GM19455 (cell line): ENCODE results near the gene EP300.

Experiments
- ATAC-seq: cut with Tn5 transposase; IDR thresholded peaks from one replicate; pipeline ENCODE4 v1.9.1; 2021; ENCODE audit not compliant: unreplicated experiment

Gene EP300

DNA sequence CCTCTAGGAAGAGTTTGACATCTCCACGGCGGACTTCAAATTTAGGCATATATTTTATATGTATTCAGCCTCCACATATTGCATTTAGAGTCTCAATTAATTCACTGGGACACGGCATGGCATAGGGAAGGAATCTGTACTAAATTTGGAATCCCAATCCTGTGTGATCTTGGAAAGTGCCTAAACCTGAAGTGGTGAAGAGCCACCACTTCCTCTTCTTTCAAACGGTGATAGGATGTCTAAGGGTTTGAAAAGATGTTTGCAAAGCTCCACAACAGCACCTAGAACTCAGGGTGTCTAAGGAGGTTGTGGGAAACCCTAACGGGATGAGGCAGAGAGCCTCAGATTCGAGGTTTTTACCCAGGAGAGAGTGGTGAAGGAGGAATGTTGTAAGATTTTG is 111.7 kb downstream of the EP300 start:
- ATAC-seq: no peak

DNA sequence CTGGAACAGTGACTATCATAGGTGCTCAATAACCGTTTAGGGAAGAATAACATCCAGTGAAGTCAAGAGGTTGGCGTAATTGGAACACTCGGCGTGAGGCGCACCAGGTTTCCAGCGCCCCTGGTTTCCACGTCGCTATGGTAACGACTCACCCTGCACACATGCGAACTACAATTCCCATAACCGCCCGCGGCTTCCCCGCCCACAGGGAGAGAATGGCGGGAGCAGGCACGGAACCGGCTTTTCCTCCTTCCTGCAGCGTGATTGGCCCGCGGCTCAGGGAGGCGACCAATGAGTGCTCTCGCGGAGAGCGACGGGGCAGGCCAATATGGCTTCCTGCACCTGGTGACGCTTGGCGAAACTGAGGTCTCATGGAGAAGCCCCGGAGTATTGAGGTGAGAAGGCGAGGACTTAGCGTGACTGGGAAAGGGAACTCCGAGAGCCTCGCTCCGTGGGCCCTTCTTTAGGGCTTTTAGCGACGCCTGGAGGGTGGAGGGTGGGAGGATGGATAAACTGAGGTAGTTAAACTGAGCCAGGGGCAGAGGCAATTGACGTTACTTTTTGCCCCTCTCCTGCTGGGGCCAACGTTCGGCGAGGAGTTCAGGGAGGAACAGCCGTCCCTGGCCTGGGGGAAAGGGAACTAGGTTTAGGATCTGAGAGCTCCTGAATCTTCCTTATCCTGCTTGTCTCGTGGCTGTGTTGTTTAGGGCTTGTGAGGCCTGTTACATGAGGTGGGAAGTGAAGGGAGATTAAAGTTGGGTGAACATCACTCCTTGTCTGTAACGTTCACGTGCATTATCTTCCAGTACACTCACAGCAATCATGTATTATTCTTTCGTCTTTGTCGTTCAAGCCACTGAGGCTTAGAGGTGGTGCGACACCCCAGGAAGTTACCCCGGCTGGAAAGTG is 112.9 kb downstream of the EP300 start, which contains the start of gene L3MBTL2:
TSS of gene L3MBTL2 (plus strand) at position 321 of the 909 bp plus-strand sequence. CDS start at position 372, 51 bp downstream.
- ATAC-seq: peak; percentile 97

DNA sequence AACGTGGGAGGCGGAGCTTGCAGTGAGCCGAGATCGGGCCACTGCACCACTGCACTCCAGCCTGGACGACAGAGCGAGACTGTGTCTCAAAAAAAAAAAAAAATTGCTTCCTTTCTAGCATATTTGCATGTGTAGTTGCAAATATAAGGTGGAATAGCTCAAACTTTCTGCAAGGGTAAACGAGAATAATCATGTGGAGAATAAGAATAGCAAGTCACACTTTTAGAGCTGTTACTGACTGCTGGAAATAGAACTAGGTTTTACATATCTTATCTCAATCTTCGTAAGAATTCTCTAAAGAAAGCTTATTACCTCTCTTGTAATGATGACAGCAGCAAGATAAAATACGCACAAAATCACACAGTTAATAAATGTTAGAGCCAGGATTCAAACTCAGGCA is 114.3 kb downstream of the EP300 start:
- no peak for ATAC-seq

- no peak for ATAC-seq
These were observed 123.0 kb downstream of the EP300 start for GRCh38 chr22:41215409-41215808.

- ATAC-seq: no peak
These were observed 123.5 kb downstream of the EP300 start for GRCh38 chr22:41215926-41216325.

DNA sequence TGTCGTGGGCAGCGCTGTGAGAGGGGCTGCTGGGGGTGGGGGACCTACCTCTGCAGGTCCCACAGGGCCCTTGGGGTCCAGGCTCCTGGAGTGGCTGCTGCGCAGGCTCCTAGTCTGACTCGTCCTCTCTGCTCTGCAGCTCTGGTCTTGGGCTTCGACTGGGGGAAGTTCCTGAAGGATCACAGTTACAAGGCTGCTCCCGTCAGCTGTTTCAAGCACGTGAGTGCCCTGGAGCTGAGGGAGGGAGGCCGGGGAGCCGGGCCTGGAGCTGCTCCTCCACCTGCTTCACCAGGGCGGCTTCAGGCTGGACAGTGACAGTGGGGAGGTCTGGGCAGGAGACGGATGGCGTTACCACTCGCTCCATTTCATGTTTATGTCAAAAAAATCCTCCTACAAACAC is 124.6 kb downstream of the EP300 start:
- ATAC-seq: no peak

DNA sequence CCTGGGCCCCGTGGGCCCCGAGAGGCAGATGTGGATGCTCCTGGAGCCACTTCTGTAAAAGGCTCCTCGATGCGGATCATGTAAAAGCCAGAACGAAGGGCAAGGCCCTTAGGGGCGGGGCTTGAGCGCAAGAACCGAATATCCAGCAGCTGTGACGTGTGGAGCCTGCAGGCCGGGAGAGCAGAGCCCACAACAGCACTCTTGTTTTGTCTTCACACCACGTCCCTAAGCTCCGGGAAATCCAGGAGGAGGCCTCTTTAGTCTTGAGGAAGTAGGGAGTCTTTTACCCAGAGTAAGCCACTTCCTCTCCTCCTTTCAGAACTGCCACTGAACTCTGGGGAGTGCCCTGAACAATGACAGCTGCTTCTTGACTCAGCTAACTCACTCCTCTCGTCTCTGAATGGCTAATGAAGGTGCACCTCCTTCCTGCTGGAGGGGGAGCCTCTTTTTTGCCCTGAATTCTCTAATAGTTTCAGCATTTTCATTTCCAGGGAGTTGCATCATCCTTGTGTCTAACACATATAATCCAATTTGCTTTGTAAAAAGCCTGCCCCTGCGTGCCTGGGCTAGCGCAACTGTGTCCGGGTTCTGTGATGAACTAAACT is 125.3 kb downstream of the EP300 start:
- ATAC-seq: no peak

GRCh38 chr22:41222846-41223507 is 130.6 kb downstream of the EP300 start:
- ATAC-seq: no peak

DNA sequence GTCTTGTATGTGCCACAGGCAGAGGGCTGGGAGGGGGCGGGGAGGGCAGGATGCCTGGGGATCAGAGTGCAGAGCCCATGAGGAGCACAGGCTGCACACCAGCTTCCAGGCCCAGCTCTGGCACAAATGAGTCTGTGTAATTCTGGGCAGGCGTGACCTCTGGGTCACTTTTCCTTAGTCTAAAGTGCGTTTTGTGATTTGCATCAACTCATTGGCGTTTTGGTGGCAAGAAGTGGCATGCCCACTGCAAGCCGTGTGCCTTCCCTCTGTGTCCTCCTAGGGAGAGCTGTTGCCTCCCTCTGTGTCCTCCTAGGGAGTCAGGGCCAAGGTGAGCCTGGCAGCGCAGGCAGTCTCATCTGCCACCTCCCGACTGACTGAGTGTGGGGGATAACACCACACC is 131.1 kb downstream of the EP300 start:
- no peak for ATAC-seq

DNA sequence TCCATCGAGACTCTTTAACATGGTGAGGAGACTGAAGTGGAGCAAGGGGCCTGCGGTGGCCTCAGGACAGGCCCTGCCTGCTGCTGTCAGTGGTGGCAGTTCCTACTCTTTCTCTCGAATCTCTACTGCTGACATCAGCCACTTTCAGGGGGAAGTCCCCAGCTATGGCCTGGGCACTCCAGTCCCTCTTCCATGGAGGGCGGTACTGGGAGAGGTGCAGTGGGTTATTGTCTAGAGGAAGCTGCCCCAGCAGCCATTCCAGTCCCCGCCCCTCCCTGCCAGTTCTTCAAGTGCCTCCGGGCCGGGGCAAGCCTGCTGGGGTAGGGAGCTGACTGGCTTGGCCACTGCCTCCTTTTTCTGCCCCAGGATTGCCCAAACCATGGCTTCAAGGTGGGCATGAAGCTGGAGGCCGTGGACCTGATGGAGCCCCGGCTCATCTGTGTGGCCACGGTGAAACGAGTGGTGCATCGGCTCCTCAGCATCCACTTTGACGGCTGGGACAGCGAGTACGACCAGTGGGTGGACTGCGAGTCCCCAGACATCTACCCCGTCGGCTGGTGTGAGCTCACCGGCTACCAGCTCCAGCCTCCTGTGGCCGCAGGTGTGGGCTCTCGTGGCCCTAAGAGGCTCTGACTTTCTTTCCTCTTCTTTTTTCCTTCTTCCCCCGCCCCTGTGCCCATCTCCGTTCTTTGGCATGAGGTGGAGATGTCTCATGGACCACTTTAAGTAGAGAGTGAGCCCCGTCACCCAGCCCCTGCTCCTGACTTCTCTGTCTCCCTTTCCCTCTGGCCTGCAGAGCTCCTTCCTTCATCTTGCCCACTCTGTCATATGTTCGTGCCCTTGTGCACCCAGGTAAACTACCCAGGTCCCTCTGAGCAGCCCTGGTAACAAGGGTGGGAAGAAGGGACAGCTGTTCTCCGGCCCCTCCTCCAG is 134.6 kb downstream of the EP300 start:
- no peak for ATAC-seq

DNA sequence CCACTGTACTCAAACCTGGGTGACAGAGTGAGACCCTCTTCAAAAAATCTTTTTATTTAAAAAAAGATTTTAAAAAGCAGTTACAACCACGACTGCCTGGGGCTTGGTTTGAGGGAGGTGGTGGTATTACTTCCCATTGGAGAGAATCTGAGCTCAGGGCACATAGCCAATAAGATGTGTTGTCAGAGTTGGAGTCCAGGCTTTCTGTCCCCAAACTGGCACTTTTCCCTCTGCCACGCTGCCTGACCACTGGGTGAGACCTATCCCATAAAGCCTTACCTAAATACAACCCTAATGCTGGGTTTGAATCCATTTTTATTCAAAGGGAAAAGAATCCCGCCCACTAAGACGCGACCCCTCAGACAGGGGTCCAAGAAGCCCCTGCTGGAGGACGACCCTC is 136.8 kb downstream of the EP300 start:
- ATAC-seq: no peak
